Body of pancreas (tissue), 4 donors: Measurements from ENCODE around the gene LPAR1. TPM values are rescaled to one million over a fixed set of nuclear protein-coding genes. Genes with fewer than 3 reads are reported as not detected.

Source experiments
- ATAC-seq: fragments of 150-250 bp; one replicate; pipeline ENCODE4 v1.9.1; 2016
- DNase-seq, 4 donors: peaks; one replicate each; pipeline ENCODE4 v3.0.0-alpha.2; 2019
- H3K27ac ChIP-seq, 4 donors: fragments of 200-600 bp; sonication (generic); 1 replicate in 3 of 4; 2 replicates in 1 of 4; pipeline versions ENCODE4 v1.5.1 to v1.6.1; 2016 to 2019; ENCODE audit warnings: mild to moderate bottlenecking in 1 of 4, mixed read lengths in 1 of 4, moderate library complexity in 1 of 4
- H3K27me3 ChIP-seq, 2 donors: fragments of 200-600 bp; sonication (generic); one replicate each; pipeline ENCODE4 v1.6.0; 2016; ENCODE audit warnings: mild to moderate bottlenecking in 1 of 2
- H3K36me3 ChIP-seq, 2 donors: fragments of 200-600 bp; sonication (generic); replicated peaks in 1 of 2; 2 replicates each; pipeline ENCODE4 v1.5.1; 2016; ENCODE audit warnings: low read depth in 2 of 2; ENCODE audit not compliant: insufficient read depth in 1 of 2
- H3K4me1 ChIP-seq: fragments of 200-600 bp; sonication (generic); one replicate; pipeline ENCODE4 v1.6.0; 2016
- H3K4me3 ChIP-seq, 2 donors: fragments of 200-600 bp; sonication (generic); 1 replicate in 1 of 2; 2 replicates in 1 of 2; pipeline ENCODE4 v1.5.1; 2016 to 2019
- H3K9me3 ChIP-seq, 3 donors: fragments of 200-600 bp; sonication (generic); 1 replicate in 2 of 3; 2 replicates in 1 of 3; pipeline ENCODE4 v1.5.1; 2016
- POLR2A ChIP-seq, 3 donors: fragments of 450-650 bp; IDR thresholded peaks; one replicate each; pipeline ENCODE4 v1.6.1; 2016; ENCODE audit warnings: antibody characterized with exemption in 3 of 3, mild to moderate bottlenecking in 2 of 3
- WGBS, 2 donors: methylation state at CpG; one replicate each; pipeline ENCODE4 v1.1.5; 2017; 5-methylcytosine and 5-hydroxymethylcytosine counted together
- intact Hi-C: fragments of 100-400 bp; cut with DNase I; formaldehyde crosslinking; loops from one replicate; pipeline ENCODE4 v1.15.1; 2023
- total RNA-seq, 2 donors: library from RNA; depleted of rRNA; stranded (reverse); fragments of >200 nt; gene quantifications; one replicate each; pipeline ENCODE4 v1.1.0, GENCODE V29; 2016
- TF ChIP-seq, protein P1 (sequence below), 7 experiments: fragments of 450-650 bp in 4 of 7; fragments of 200-600 bp in 3 of 7; sonication (generic) in 3 of 7; IDR thresholded peaks; one replicate each; pipeline ENCODE4 v1.5.1; 2016 to 2019; ENCODE audit warnings: antibody characterized with exemption in 7 of 7

LPAR1 gene
- total RNA-seq, 2 donors from 2014 or later = 10.9 to 13.0 TPM

DNA sequence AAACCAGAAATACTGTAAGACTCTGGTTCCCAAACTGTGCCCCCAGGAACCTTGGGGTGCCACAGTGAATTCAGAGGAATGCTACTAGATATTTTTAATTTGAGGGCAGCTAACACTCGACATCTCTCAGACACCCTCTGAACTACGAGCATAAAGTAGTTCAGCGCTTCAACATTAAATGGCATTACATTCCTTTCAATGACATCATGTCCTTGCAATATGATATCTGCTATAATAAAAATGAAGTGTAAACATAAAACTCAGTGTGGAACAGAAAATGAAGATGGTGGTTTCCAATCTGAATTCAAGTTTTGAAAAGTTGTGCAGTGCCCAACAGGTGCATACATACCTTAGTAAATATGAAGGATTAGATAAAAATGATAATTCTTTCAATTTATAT, 116.1 kb downstream of the LPAR1 start:
- ATAC-seq = no peak
- WGBS, 2 donors = 90 to 94% methylated on average over 3 of the region's 3 CpGs
- TF ChIP-seq, protein P1, sequence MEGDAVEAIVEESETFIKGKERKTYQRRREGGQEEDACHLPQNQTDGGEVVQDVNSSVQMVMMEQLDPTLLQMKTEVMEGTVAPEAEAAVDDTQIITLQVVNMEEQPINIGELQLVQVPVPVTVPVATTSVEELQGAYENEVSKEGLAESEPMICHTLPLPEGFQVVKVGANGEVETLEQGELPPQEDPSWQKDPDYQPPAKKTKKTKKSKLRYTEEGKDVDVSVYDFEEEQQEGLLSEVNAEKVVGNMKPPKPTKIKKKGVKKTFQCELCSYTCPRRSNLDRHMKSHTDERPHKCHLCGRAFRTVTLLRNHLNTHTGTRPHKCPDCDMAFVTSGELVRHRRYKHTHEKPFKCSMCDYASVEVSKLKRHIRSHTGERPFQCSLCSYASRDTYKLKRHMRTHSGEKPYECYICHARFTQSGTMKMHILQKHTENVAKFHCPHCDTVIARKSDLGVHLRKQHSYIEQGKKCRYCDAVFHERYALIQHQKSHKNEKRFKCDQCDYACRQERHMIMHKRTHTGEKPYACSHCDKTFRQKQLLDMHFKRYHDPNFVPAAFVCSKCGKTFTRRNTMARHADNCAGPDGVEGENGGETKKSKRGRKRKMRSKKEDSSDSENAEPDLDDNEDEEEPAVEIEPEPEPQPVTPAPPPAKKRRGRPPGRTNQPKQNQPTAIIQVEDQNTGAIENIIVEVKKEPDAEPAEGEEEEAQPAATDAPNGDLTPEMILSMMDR (IDR thresholded peaks at IDR 0.05) = no peak
- no peak for TF ChIP-seq POLR2A (IDR thresholded peaks at IDR 0.05)
- intact Hi-C loops = no loop called here
- Histone ChIP-seq H3K9me3 (no peaks in the 10 kb centered on the region), H3K4me3 (no peak overlapping the region), H3K27ac (no peak overlapping the region), H3K27me3 (no peaks in the 10 kb centered on the region), H3K36me3 (no peaks in the 10 kb centered on the region), H3K4me1 (no peaks in the 10 kb centered on the region)
- no peak for DNase-seq

DNA sequence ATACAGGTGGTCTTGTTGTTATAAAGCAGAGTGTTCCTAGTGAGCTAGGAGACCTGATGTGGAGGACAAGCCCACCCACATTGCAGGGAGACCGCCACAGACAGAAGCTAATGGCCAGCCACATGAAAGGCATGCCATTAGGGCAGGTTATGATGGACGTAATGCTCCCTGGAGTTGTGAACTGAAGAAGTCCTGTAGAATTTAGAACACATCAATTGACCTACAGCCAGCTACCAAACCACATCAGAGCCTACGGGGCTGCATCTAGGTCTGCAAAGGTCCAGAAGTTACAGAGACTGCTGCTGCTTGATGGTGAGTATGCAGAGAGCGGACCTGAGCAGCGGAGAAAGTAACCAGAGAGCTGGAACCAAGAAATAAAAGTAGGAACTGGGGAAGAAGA, 116.6 kb downstream of the LPAR1 start:
- WGBS, 2 donors = 88 to 95% methylated on average over 5 of the region's 5 CpGs
- DNase-seq (no peak), ATAC-seq (no peak)
- Histone ChIP-seq H3K4me3 (no peak overlapping the region), H3K4me1 (no peaks in the 10 kb centered on the region), H3K27ac (no peak overlapping the region), H3K9me3 (no peaks in the 10 kb centered on the region), H3K36me3 (no peaks in the 10 kb centered on the region), H3K27me3 (no peaks in the 10 kb centered on the region)
- TF ChIP-seq, protein P1 (IDR thresholded peaks at IDR 0.05) = no peak
- TF ChIP-seq POLR2A (IDR thresholded peaks at IDR 0.05) = no peak
- intact Hi-C loops = no loop called here

DNA sequence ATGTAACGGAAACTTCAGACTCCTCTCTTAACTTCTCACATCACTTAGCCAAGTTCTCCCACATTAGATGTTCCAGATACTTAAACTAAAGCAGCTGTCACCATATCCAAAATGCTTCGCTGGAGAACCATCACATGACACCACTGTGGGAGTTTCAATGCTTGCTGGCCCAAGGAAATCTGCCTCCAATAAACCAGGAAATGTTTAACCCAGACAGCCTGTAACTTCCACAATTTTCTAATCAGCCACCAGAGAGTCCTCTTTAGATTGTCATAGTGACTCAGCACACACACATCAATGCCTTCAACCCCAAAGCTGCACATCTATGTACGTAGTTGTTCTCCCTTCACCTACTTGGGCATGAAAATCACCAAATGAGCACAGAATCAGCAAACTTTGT, 118.7 kb downstream of the LPAR1 start:
- H3K4me1 ChIP-seq = no peaks in the 10 kb centered on the region
- WGBS, 2 donors = 79 to 88% methylated on average over 3 of the region's 3 CpGs
- H3K27me3 ChIP-seq = no peaks in the 10 kb centered on the region
- ATAC-seq (no peak), DNase-seq (peak in 1 of 4 donors; percentile 21)
- H3K9me3 ChIP-seq = no peaks in the 10 kb centered on the region
- H3K27ac ChIP-seq = no peak overlapping the region
- H3K36me3 ChIP-seq = no peaks in the 10 kb centered on the region
- H3K4me3 ChIP-seq = no peak overlapping the region
- intact Hi-C loops = no loop called here
- TF ChIP-seq, protein P1 (IDR thresholded peaks at IDR 0.05) = no peak
- no peak for TF ChIP-seq POLR2A (IDR thresholded peaks at IDR 0.05)

DNA sequence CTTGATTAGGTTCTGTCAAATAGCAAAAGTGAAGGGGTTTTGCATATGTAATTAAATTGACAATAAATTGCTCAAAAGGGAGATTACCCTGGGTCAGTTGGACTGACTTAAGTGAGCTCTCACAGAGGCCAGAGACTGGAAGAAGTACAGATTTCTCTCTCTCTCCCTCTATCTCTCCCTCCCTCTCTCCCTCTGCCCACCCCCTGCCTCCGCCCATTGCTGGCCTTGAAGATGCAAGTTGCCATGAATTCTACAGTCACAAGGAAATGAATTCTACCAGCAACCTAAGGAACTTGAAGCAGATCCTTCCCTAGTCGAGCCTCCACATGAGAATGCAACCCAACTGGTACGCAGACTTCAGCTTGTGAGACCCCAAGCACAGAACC, 119.2 kb downstream of the LPAR1 start:
- no peak for DNase-seq
- no peak for TF ChIP-seq POLR2A (IDR thresholded peaks at IDR 0.05)
- TF ChIP-seq, protein P1 (IDR thresholded peaks at IDR 0.05) = no peak
- no peak overlapping the region for H3K4me3 ChIP-seq
- no peaks in the 10 kb centered on the region for H3K36me3 ChIP-seq
- no peaks in the 10 kb centered on the region for H3K27me3 ChIP-seq
- H3K27ac ChIP-seq = no peak overlapping the region
- whole genome bisulfite sequencing, 2 donors = 94 to 100% methylated on average over 3 of the region's 3 CpGs
- no peaks in the 10 kb centered on the region for H3K9me3 ChIP-seq
- intact Hi-C loops = no loop called here
- no peaks in the 10 kb centered on the region for H3K4me1 ChIP-seq
- ATAC-seq = no peak

DNA sequence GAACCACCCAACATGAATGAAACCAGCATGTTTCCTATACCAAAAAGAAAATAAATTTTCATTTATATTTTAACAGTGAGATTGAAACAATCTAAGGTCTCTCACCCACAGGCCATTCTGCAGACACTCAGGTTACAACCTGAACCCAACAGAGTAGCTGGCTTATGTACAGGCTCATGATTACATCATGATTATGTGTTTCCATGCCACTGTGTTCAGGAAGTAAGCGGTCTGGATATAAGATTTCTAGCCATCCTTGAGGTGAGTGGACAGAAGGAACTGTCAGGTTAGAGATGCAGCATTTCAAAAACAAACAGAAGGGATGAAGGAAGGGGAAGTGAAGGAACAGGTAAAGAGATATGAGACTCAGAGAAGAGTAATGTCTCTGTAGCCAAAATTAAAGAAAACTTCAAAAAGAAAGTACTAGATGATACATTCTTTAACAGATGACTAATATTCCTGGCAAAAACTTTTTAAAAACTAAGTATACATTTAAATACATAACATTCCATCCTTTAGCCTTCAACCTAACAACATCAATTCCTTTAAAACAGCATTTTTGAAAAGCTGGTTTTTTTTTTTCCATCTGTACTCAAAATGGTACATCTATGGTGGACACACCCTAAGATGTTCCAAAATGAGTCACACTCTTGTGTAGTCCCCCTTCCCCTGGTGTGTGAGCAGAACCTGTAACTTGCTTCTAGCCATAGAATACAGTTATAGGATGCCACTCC, 119.8 kb downstream of the LPAR1 start:
- intact Hi-C loops = no loop called here
- no peak for TF ChIP-seq POLR2A (IDR thresholded peaks at IDR 0.05)
- TF ChIP-seq, protein P1 (IDR thresholded peaks at IDR 0.05) = no peak
- ATAC-seq = no peak

More for the DNA sequence above, 119.8 kb downstream of the LPAR1 start:
- Histone ChIP-seq H3K9me3 (no peaks in the 10 kb centered on the region), H3K4me1 (no peaks in the 10 kb centered on the region), H3K27ac (no peak overlapping the region), H3K27me3 (no peaks in the 10 kb centered on the region), H3K4me3 (no peak overlapping the region), H3K36me3 (no peaks in the 10 kb centered on the region)
- no peak for DNase-seq
- WGBS, 2 donors = 94 to 100% methylated on average over 1 of the region's 1 CpG
